Activated T-helper 2 cell treated with anti-CD3 and anti-CD28 coated beads, Interferon-gamma antibody, Interleukin-2, Interleukin-4, amounts not matched to agents 10 μg/mL and 5 μg/mL and 100 μg/mL, durations not matched to agents 14 hours and 24 hours and 36 hours (primary cell): ENCODE results near the gene MEF2D. TPM values are rescaled to one million over a fixed set of nuclear protein-coding genes. Genes with fewer than 3 reads are reported as not detected.

ENCODE experiments used
- DNase-seq: peaks from one replicate; pipeline ENCODE4 v3.0.0; 2021; ENCODE audit warnings: low spot score
- H3K27ac Mint-ChIP-seq: one replicate; pipeline ENCODE4 v1.8.0; 2021; ENCODE audit warnings: mixed read lengths
- H3K27me3 Mint-ChIP-seq: one replicate; pipeline ENCODE4 v1.8.0; 2021; ENCODE audit warnings: low read depth, mixed read lengths
- H3K36me3 Mint-ChIP-seq: one replicate; pipeline ENCODE4 v1.8.0; 2021; ENCODE audit warnings: low read depth, mixed read lengths
- H3K4me1 Mint-ChIP-seq: one replicate; pipeline ENCODE4 v1.8.0; 2021; ENCODE audit warnings: low read depth, mixed read lengths
- H3K4me3 Mint-ChIP-seq: one replicate; pipeline ENCODE4 v1.8.0; 2021; ENCODE audit warnings: low read depth, mild to moderate bottlenecking, moderate library complexity, mixed read lengths
- H3K9me3 Mint-ChIP-seq: one replicate; pipeline ENCODE4 v1.8.0; 2021; ENCODE audit warnings: mixed read lengths
- intact Hi-C: fragments of 100-400 bp; cut with micrococcal nuclease; formaldehyde crosslinking; loops from one replicate; pipeline ENCODE4 v1.15.1; 2023
- total RNA-seq: library from RNA; stranded (reverse); gene quantifications from 2 replicates; pipeline ENCODE4 v1.2.3, GENCODE V29; 2022

The MEF2D gene
- total RNA-seq, result 37.9 and 42.1 TPM in 2 replicates

GRCh38 chr1:156500543-156500792 lies at the start of gene MEF2D:
TSS of gene MEF2D (minus strand) at chr1:156500775. CDS start at chr1:156483292, 17,483 bp downstream.
- Mint-ChIP-seq H3K4me3 (peak within 1 kb of the TSS; percentile 86), H3K27ac (peak within 1 kb of the TSS; percentile 90), H3K36me3 (peaks cover 29% of the 10 kb centered on the region), H3K9me3 (no peaks in the 10 kb centered on the region), H3K4me1 (peaks cover 60% of the 10 kb centered on the region), H3K27me3 (no peaks in the 10 kb centered on the region)
- DNase-seq, result no peak
- intact Hi-C loops, result loop anchor here (1.0 to 10.0 kb wide), 9 partner anchors 8 to 1238 kb away; partner anchors contain the start of genes GPATCH4, IQGAP3, PMF1 and SCAMP3

GRCh38 chr1:156550346-156550745 lies 49.8 kb upstream of the MEF2D start:
- intact Hi-C loops, result no loop called here
- no peaks in the 10 kb centered on the region for H3K9me3 Mint-ChIP-seq
- no peak for DNase-seq
- H3K27ac Mint-ChIP-seq, result no peak overlapping the region
- H3K36me3 Mint-ChIP-seq, result peaks cover 6% of the 10 kb centered on the region
- peaks cover 3% of the 10 kb centered on the region for H3K4me1 Mint-ChIP-seq
- H3K4me3 Mint-ChIP-seq, result no peak overlapping the region
- H3K27me3 Mint-ChIP-seq, result no peaks in the 10 kb centered on the region

- H3K27me3 Mint-ChIP-seq, result no peaks in the 10 kb centered on the region
- intact Hi-C loops, result no loop called here
Measured at GRCh38 chr1:156549831-156550230, 49.3 kb upstream of the MEF2D start.

GRCh38 chr1:156549390-156549789 lies 48.8 kb upstream of the MEF2D start:
- Mint-ChIP-seq H3K4me3 (no peak overlapping the region), H3K27me3 (no peaks in the 10 kb centered on the region), H3K27ac (no peak overlapping the region), H3K4me1 (peaks cover 9% of the 10 kb centered on the region), H3K36me3 (peaks cover 6% of the 10 kb centered on the region), H3K9me3 (no peaks in the 10 kb centered on the region)
- no peak for DNase-seq
- intact Hi-C loops, result no loop called here

More at GRCh38 chr1:156549831-156550230, 49.3 kb upstream of the MEF2D start:
- no peak for DNase-seq
- no peak overlapping the region for H3K4me3 Mint-ChIP-seq
- peaks cover 6% of the 10 kb centered on the region for H3K4me1 Mint-ChIP-seq
- no peaks in the 10 kb centered on the region for H3K9me3 Mint-ChIP-seq
- peaks cover 6% of the 10 kb centered on the region for H3K36me3 Mint-ChIP-seq
- no peak overlapping the region for H3K27ac Mint-ChIP-seq

- intact Hi-C loops, result no loop called here
- no peaks in the 10 kb centered on the region for H3K9me3 Mint-ChIP-seq
Measured at GRCh38 chr1:156547982-156548381, 47.4 kb upstream of the MEF2D start.

GRCh38 chr1:156547434-156547833 lies 46.9 kb upstream of the MEF2D start:
- DNase-seq, result no peak
- Mint-ChIP-seq H3K27me3 (no peaks in the 10 kb centered on the region), H3K9me3 (no peaks in the 10 kb centered on the region), H3K27ac (no peak overlapping the region), H3K4me1 (peaks cover 7% of the 10 kb centered on the region), H3K36me3 (peaks cover 8% of the 10 kb centered on the region), H3K4me3 (no peak overlapping the region)
- intact Hi-C loops, result no loop called here

More at GRCh38 chr1:156547982-156548381, 47.4 kb upstream of the MEF2D start:
- peaks cover 7% of the 10 kb centered on the region for H3K4me1 Mint-ChIP-seq
- no peaks in the 10 kb centered on the region for H3K27me3 Mint-ChIP-seq
- no peak overlapping the region for H3K4me3 Mint-ChIP-seq
- no peak overlapping the region for H3K27ac Mint-ChIP-seq
- H3K36me3 Mint-ChIP-seq, result peaks cover 7% of the 10 kb centered on the region
- no peak for DNase-seq

- no peak for DNase-seq
- Mint-ChIP-seq H3K36me3 (peaks cover 10% of the 10 kb centered on the region), H3K27ac (no peak overlapping the region), H3K4me1 (peaks cover 7% of the 10 kb centered on the region), H3K4me3 (no peak overlapping the region), H3K9me3 (no peaks in the 10 kb centered on the region), H3K27me3 (no peaks in the 10 kb centered on the region)
- intact Hi-C loops, result no loop called here
Measured at GRCh38 chr1:156546267-156546666, 45.7 kb upstream of the MEF2D start.

- Mint-ChIP-seq H3K4me1 (peaks cover 7% of the 10 kb centered on the region), H3K27me3 (no peaks in the 10 kb centered on the region), H3K4me3 (no peak overlapping the region), H3K9me3 (no peaks in the 10 kb centered on the region), H3K36me3 (peaks cover 13% of the 10 kb centered on the region), H3K27ac (no peak overlapping the region)
- intact Hi-C loops, result no loop called here
- no peak for DNase-seq
Measured at GRCh38 chr1:156544592-156545102, 44.1 kb upstream of the MEF2D start.

- intact Hi-C loops, result no loop called here
- no peaks in the 10 kb centered on the region for H3K9me3 Mint-ChIP-seq
Measured at GRCh38 chr1:156543066-156543465, 42.5 kb upstream of the MEF2D start.

GRCh38 chr1:156540955-156541354 lies 40.4 kb upstream of the MEF2D start:
- Mint-ChIP-seq H3K4me3 (no peak overlapping the region), H3K4me1 (peaks cover 9% of the 10 kb centered on the region), H3K27ac (no peak overlapping the region), H3K9me3 (no peaks in the 10 kb centered on the region), H3K27me3 (no peaks in the 10 kb centered on the region), H3K36me3 (peaks cover 23% of the 10 kb centered on the region)
- DNase-seq, result no peak
- intact Hi-C loops, result no loop called here

More at GRCh38 chr1:156543066-156543465, 42.5 kb upstream of the MEF2D start:
- Mint-ChIP-seq H3K4me3 (no peak overlapping the region), H3K27ac (no peak overlapping the region), H3K4me1 (peaks cover 9% of the 10 kb centered on the region), H3K27me3 (no peaks in the 10 kb centered on the region), H3K36me3 (peaks cover 23% of the 10 kb centered on the region)
- no peak for DNase-seq

GRCh38 chr1:156539818-156540355 lies 39.3 kb upstream of the MEF2D start:
- Mint-ChIP-seq H3K36me3 (peaks cover 23% of the 10 kb centered on the region), H3K4me3 (no peak overlapping the region), H3K9me3 (no peaks in the 10 kb centered on the region), H3K27me3 (no peaks in the 10 kb centered on the region), H3K27ac (no peak overlapping the region), H3K4me1 (peaks cover 6% of the 10 kb centered on the region)
- intact Hi-C loops, result no loop called here
- DNase-seq, result no peak

- Mint-ChIP-seq H3K9me3 (no peaks in the 10 kb centered on the region), H3K36me3 (peaks cover 27% of the 10 kb centered on the region), H3K4me3 (no peak overlapping the region), H3K27ac (no peak overlapping the region), H3K4me1 (peaks cover 3% of the 10 kb centered on the region), H3K27me3 (no peaks in the 10 kb centered on the region)
- no peak for DNase-seq
- intact Hi-C loops, result no loop called here
Measured at GRCh38 chr1:156538711-156539440, 38.3 kb upstream of the MEF2D start.

GRCh38 chr1:156537027-156537426 lies 36.5 kb upstream of the MEF2D start:
- H3K36me3 Mint-ChIP-seq, result peaks cover 28% of the 10 kb centered on the region
- intact Hi-C loops, result no loop called here

More at GRCh38 chr1:156537027-156537426, 36.5 kb upstream of the MEF2D start:
- Mint-ChIP-seq H3K9me3 (no peaks in the 10 kb centered on the region), H3K27me3 (no peaks in the 10 kb centered on the region), H3K27ac (no peak overlapping the region), H3K4me3 (no peak overlapping the region), H3K4me1 (peaks cover 3% of the 10 kb centered on the region)
- no peak for DNase-seq
